ENCODE results near the gene HS3ST4. TPM values are rescaled to one million over a fixed set of nuclear protein-coding genes. Genes with fewer than 3 reads are reported as not detected.

The HS3ST4 gene
- total and polyA plus RNA-seq, 2 donors (not counting 3 experiments of a cell fraction or from before 2014, with no cell fraction given): not detected

DNA sequence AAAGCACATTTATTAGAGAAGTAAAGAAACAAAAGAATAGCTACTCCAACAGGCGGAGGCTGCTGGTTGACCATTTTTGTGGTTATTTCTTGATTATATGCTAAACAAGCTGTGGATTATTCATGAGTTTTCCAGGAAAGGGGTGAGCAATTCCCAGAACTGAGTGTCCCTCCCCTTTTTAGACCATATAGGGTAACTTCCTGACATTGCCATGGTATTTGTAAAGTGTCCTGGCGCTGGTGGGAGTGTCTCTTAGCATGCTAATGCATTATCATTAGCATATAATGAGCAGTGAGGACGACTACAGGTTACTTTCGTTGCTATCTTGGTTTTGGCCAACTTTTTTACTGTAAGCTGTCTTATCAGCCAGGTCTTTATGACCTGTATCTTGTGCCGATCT lies 12.2 kb upstream of the HS3ST4 start:
- no TSS peak for BruUV-seq (replicated peaks)
- H3K9me3 ChIP-seq (replicated peaks; ENCODE audit: control insufficient read depth, insufficient read depth, low read length): no peaks in the 10 kb centered on the region
- intact Hi-C loops (cut with micrococcal nuclease): no loop called here
- H2AFZ ChIP-seq (ENCODE audit: low read depth, low read length): no peak overlapping the region
- no peak for TF ChIP-seq MYC (IDR thresholded peaks at IDR 0.05; ENCODE audit: low read depth, low read length)
- TF ChIP-seq EZH2 (IDR thresholded peaks at IDR 0.05; ENCODE audit: borderline replicate concordance, low read depth, low read length, severe bottlenecking): no peak
- TF ChIP-seq POLR2A (IDR thresholded peaks at IDR 0.05; ENCODE audit: low read depth, low read length): no peak
- TF ChIP-seq GATA2 (IDR thresholded peaks at IDR 0.05; ENCODE audit: insufficient read depth, insufficient read length, low read depth, low read length): no peak
- TF ChIP-seq, protein P1, sequence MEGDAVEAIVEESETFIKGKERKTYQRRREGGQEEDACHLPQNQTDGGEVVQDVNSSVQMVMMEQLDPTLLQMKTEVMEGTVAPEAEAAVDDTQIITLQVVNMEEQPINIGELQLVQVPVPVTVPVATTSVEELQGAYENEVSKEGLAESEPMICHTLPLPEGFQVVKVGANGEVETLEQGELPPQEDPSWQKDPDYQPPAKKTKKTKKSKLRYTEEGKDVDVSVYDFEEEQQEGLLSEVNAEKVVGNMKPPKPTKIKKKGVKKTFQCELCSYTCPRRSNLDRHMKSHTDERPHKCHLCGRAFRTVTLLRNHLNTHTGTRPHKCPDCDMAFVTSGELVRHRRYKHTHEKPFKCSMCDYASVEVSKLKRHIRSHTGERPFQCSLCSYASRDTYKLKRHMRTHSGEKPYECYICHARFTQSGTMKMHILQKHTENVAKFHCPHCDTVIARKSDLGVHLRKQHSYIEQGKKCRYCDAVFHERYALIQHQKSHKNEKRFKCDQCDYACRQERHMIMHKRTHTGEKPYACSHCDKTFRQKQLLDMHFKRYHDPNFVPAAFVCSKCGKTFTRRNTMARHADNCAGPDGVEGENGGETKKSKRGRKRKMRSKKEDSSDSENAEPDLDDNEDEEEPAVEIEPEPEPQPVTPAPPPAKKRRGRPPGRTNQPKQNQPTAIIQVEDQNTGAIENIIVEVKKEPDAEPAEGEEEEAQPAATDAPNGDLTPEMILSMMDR (IDR thresholded peaks at IDR 0.05; ENCODE audit: extremely low read depth in 1 of 2, insufficient read depth in 1 of 2, low read depth in 1 of 2, low read length in 2 of 2): no peak
- TF ChIP-seq JUN (IDR thresholded peaks at IDR 0.05; ENCODE audit: borderline replicate concordance, insufficient read depth, insufficient read length, low read depth): no peak
- TF ChIP-seq POLR2AphosphoS5 (IDR thresholded peaks at IDR 0.05; ENCODE audit: insufficient read depth, low read depth, low read length): no peak
- TF ChIP-seq, protein P2, sequence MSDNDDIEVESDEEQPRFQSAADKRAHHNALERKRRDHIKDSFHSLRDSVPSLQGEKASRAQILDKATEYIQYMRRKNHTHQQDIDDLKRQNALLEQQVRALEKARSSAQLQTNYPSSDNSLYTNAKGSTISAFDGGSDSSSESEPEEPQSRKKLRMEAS (IDR thresholded peaks at IDR 0.05; ENCODE audit: insufficient read depth, insufficient read length): no peak
- TF ChIP-seq FOS (IDR thresholded peaks at IDR 0.05; ENCODE audit: borderline replicate concordance, insufficient read depth, low read length): no peak
- H4K20me1 ChIP-seq (replicated peaks; ENCODE audit: control insufficient read depth, extremely low read depth, insufficient read depth, low read length): no peaks in the 10 kb centered on the region
- POLR2A ChIA-PET: no interaction called here
- H3K9ac ChIP-seq (replicated peaks; ENCODE audit: extremely low read depth, insufficient read depth, low read length): no peak overlapping the region
- no peaks in the 10 kb centered on the region for H3K9me1 ChIP-seq (replicated peaks; ENCODE audit: control insufficient read depth, extremely low read depth, insufficient read depth, low read length)
- no peaks in the 10 kb centered on the region for H3K79me2 ChIP-seq (ENCODE audit: control insufficient read depth, insufficient read depth, low read length)
- H3K4me3 ChIP-seq (replicated peaks in 1 of 3; ENCODE audit: insufficient read depth in 1 of 3, low read depth in 1 of 3, low read length in 3 of 3): no peak overlapping the region
- dilution Hi-C loops (cut with MboI; ENCODE audit: extremely low pct_ligation_motif_present, low sequenced_read_pairs): no loop called here
- DNase-seq (ENCODE audit: low read depth, low spot score): no peak
- no peak for FAIRE-seq
- H3K36me3 ChIP-seq (ENCODE audit: control insufficient read depth in 2 of 2, extremely low read depth in 1 of 2, insufficient read depth in 2 of 2, low read length in 2 of 2): no peaks in the 10 kb centered on the region
- no peak overlapping the region for H3K27ac ChIP-seq (ENCODE audit: insufficient read depth, low read depth, low read length)
- H3K4me2 ChIP-seq (ENCODE audit: insufficient read depth, low read length): no peak overlapping the region
- CTCF ChIA-PET: no interaction called here
- H3K4me1 ChIP-seq (ENCODE audit: control insufficient read depth, extremely low read depth, insufficient read depth, low read length): no peaks in the 10 kb centered on the region
- no peaks in the 10 kb centered on the region for H3K27me3 ChIP-seq (ENCODE audit: control insufficient read depth in 2 of 2, insufficient read depth in 2 of 2, low read length in 2 of 2)

Measured in endothelial cell of umbilical vein (primary cell).